ENCODE measurements around the gene PPFIBP1. TPM values are rescaled to one million over a fixed set of nuclear protein-coding genes. Genes with fewer than 3 reads are reported as not detected.
A peak's percentile ranks its signal among the peaks of the same experiment; 100 is the strongest.
"Not testable (repeated sequence)": the region's sequence is repeated elsewhere in the genome, so short reads cannot be mapped to it uniquely, and the experiment has no call there.

The PPFIBP1 gene
- total RNA-seq, 1 donor from 2014 or later = 53.8 TPM

- Mint-ChIP-seq H3K36me3 (ENCODE audit: low read depth) (peaks cover 21% of the 10 kb centered on the region), H3K27ac (peak overlapping the region; percentile 66), H3K4me1 (ENCODE audit: low read depth) (peaks cover 79% of the 10 kb centered on the region), H3K27me3 (ENCODE audit: insufficient read depth) (peaks cover 4% of the 10 kb centered on the region), H3K4me3 (peak overlapping the region; percentile 40), H3K9me3 (no peaks in the 10 kb centered on the region)
- intact Hi-C loops (cut with micrococcal nuclease) = loop anchor here (1.0 to 10.0 kb wide), 9 partner anchors 10 to 600 kb away; partner anchors contain the start of genes FGFR1OP2, INTS13 and PPFIBP1
- DNase-seq (ENCODE audit: low spot score) = no peak
Measured at GRCh38 chr12:27534765-27535161, 10.8 kb downstream of the PPFIBP1 start.

DNA sequence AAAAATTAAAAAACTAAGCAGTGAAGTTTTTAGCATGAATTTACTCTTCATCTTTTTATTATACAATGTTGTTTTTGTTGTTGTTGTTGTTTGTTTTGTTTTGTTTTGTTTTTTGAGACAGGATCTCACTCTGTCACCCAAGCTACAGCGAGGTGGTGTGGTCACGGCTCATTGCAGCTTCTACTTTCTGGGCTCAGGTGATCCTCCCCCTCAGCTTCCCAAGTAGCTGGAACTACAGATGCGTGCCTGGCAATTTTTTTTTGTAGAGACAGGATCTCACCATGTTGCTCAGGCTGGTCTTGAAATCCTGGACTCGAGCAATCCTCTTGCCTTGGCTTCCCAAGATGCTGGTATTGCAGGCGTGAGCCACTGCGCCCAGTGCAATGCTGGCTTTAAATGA lies 11.3 kb downstream of the PPFIBP1 start:
- H3K36me3 Mint-ChIP-seq (ENCODE audit: low read depth) = peaks cover 20% of the 10 kb centered on the region
- no peak overlapping the region for H3K27ac Mint-ChIP-seq
- H3K9me3 Mint-ChIP-seq = no peaks in the 10 kb centered on the region
- intact Hi-C loops (cut with micrococcal nuclease) = loop anchor here (2.0 to 10.0 kb wide), 2 partner anchors 13 to 601 kb away; partner anchors contain the start of genes FGFR1OP2 and INTS13
- DNase-seq (ENCODE audit: low spot score) = no peak
- peaks cover 4% of the 10 kb centered on the region for H3K27me3 Mint-ChIP-seq (ENCODE audit: insufficient read depth)
- H3K4me3 Mint-ChIP-seq = no peak overlapping the region
- peaks cover 74% of the 10 kb centered on the region for H3K4me1 Mint-ChIP-seq (ENCODE audit: low read depth)

- Mint-ChIP-seq H3K9me3 (no peaks in the 10 kb centered on the region), H3K36me3 (ENCODE audit: low read depth) (peaks cover 22% of the 10 kb centered on the region), H3K4me3 (no peak overlapping the region), H3K4me1 (ENCODE audit: low read depth) (peaks cover 59% of the 10 kb centered on the region), H3K27ac (no peak overlapping the region), H3K27me3 (ENCODE audit: insufficient read depth) (no peaks in the 10 kb centered on the region)
- no peak for DNase-seq (ENCODE audit: low spot score)
- intact Hi-C loops (cut with micrococcal nuclease) = loop anchor here (10.0 kb wide), 1 partner anchor 603 kb away; the partner anchor contains the start of genes FGFR1OP2 and INTS13
Measured at GRCh38 chr12:27537855-27538675, 14.1 kb downstream of the PPFIBP1 start.

GRCh38 chr12:27539191-27539631 lies 15.2 kb downstream of the PPFIBP1 start:
- intact Hi-C loops (cut with micrococcal nuclease) = loop anchor here (10.0 kb wide), 1 partner anchor 604 kb away; the partner anchor contains the start of genes FGFR1OP2 and INTS13
- peaks cover 49% of the 10 kb centered on the region for H3K4me1 Mint-ChIP-seq (ENCODE audit: low read depth)
- peaks cover 1% of the 10 kb centered on the region for H3K27me3 Mint-ChIP-seq (ENCODE audit: insufficient read depth)
- no peak for DNase-seq (ENCODE audit: low spot score)
- H3K36me3 Mint-ChIP-seq (ENCODE audit: low read depth) = peaks cover 24% of the 10 kb centered on the region
- H3K27ac Mint-ChIP-seq = no peak overlapping the region
- no peaks in the 10 kb centered on the region for H3K9me3 Mint-ChIP-seq
- H3K4me3 Mint-ChIP-seq = no peak overlapping the region

DNA sequence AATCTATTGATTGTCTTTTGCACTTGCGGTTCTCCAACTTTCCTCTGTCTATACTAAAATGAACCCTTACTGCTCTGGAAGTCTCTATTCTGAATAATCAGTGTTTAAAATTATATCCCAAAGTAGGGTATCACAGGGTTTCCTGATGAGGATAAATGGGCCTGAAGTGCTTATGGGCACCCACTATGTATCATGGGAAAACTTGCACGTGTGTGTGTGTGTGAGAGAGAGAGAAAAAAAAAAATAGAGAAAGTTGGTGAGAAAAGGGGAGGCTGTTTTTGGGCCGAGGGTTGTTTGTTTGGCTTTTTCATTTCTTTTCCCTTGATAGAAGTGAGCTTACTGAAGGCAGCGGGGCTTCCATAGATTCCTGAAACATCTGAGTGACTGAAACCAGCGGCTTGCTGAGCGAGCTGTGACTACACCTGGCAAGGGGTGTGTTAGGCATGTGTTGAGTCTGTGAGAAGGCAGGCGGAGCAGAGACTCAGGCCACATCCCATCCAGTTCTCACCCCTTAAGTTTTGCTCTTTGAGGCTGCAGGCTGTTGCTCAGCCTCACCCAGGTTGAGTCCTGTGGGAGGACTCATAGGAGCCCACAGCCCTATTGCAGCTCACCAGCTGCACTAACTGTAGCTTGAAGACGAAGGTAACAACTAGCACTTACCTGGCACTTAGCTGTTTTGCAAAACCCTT lies 17.2 kb downstream of the PPFIBP1 start:
- intact Hi-C loops (cut with micrococcal nuclease) = no loop called here
- H3K4me1 Mint-ChIP-seq (ENCODE audit: low read depth) = peaks cover 31% of the 10 kb centered on the region
- H3K9me3 Mint-ChIP-seq = no peaks in the 10 kb centered on the region
- no peak overlapping the region for H3K27ac Mint-ChIP-seq
- peaks cover 25% of the 10 kb centered on the region for H3K36me3 Mint-ChIP-seq (ENCODE audit: low read depth)
- no peak for DNase-seq (ENCODE audit: low spot score)
- peaks cover 2% of the 10 kb centered on the region for H3K27me3 Mint-ChIP-seq (ENCODE audit: insufficient read depth)
- H3K4me3 Mint-ChIP-seq = no peak overlapping the region

DNA sequence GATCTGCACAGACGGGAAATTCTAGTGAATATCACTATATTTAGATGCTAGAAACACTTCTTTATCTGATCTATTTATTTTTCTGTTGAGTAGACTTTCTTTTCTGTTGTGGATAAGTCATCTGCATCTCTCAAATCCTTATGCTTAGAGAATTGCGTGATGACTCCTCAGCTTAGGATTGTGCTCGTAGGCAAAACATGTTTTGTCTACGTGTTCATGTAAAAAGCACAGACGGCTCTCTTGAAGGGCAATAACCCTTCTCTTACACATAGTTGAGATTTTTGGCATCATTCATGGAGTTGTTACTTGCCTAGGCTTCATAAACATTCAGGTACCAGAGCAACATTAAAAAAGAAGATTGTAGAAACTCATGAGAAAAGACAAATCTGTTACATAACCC lies 18.6 kb downstream of the PPFIBP1 start:
- DNase-seq (ENCODE audit: low spot score) = no peak
- Mint-ChIP-seq H3K4me1 (ENCODE audit: low read depth) (peaks cover 22% of the 10 kb centered on the region), H3K36me3 (ENCODE audit: low read depth) (peaks cover 23% of the 10 kb centered on the region), H3K4me3 (no peak overlapping the region), H3K27me3 (ENCODE audit: insufficient read depth) (peaks cover 2% of the 10 kb centered on the region), H3K9me3 (no peaks in the 10 kb centered on the region), H3K27ac (no peak overlapping the region)
- intact Hi-C loops (cut with micrococcal nuclease) = no loop called here

DNA sequence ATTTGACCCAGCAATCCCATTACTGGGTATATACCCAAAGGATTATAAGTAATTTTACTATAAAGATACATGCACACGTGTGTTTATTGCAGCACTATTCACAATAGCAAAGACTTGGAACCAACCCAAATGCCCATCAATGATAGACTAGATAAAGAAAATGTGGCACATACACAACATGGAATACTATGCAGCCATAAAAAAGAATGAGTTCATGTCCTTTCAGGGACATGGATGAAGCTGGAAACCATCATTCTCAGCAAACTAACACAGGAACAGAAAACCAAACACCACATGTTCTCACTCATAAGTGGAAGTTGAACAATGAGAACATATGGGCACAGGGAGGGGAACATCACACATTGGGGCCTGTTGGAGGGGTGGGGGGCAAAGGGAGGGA lies 20.9 kb downstream of the PPFIBP1 start:
- Mint-ChIP-seq H3K4me1 (ENCODE audit: low read depth) (peaks cover 22% of the 10 kb centered on the region), H3K36me3 (ENCODE audit: low read depth) (peaks cover 16% of the 10 kb centered on the region)
- intact Hi-C loops (cut with micrococcal nuclease); H3K4me3 Mint-ChIP-seq; H3K27me3 Mint-ChIP-seq (ENCODE audit: insufficient read depth); DNase-seq (ENCODE audit: low spot score); H3K9me3 Mint-ChIP-seq; H3K27ac Mint-ChIP-seq: not testable (repeated sequence)

DNA sequence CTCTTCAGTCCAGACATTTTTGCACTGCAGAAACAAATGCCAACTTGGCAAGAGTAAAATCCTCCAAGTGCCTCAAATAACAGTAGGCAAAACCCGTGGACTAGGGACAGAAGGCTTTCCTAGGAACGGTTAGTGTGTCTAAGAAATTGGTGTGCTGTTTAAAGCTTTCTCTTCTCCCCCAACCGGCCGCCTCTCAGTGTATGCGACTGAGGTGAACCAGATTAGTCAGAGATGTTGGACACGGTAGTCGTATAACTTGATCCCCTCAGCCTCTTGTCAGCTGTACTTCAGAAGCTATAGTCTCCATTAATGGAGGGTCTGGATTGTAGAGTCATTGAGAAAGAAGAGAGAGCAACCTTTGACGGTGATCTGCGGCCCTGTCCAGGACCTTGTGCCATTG lies 21.7 kb downstream of the PPFIBP1 start:
- no peak overlapping the region for H3K4me3 Mint-ChIP-seq
- intact Hi-C loops (cut with micrococcal nuclease) = no loop called here
- no peaks in the 10 kb centered on the region for H3K9me3 Mint-ChIP-seq
- H3K36me3 Mint-ChIP-seq (ENCODE audit: low read depth) = peaks cover 15% of the 10 kb centered on the region
- H3K4me1 Mint-ChIP-seq (ENCODE audit: low read depth) = peaks cover 28% of the 10 kb centered on the region
- H3K27me3 Mint-ChIP-seq (ENCODE audit: insufficient read depth) = peaks cover 2% of the 10 kb centered on the region
- no peak overlapping the region for H3K27ac Mint-ChIP-seq
- DNase-seq (ENCODE audit: low spot score) = no peak

DNA sequence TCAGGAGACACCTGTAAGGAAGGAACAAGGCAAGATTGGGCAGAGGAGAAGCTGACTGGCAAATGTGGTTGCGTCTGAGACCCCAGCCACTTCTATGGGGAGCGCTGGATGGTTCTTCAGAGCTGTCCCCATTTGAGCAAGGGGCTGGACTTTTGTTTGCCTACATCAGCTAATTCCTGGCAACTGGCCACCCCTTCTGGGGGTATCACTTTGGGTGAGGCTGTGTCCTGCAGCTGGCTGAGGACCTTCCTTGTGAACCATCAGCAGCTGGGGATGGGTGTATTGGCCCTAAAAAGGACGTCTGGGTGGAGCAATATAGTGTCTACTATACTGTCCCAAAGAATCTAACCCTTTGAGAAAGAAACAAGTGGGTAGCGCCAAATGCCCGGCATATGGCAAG lies 23.6 kb downstream of the PPFIBP1 start:
- Mint-ChIP-seq H3K36me3 (ENCODE audit: low read depth) (peaks cover 13% of the 10 kb centered on the region), H3K4me1 (ENCODE audit: low read depth) (peaks cover 27% of the 10 kb centered on the region), H3K27ac (no peak overlapping the region), H3K9me3 (no peaks in the 10 kb centered on the region), H3K4me3 (no peak overlapping the region), H3K27me3 (ENCODE audit: insufficient read depth) (peaks cover 2% of the 10 kb centered on the region)
- intact Hi-C loops (cut with micrococcal nuclease) = no loop called here
- DNase-seq (ENCODE audit: low spot score) = no peak

GRCh38 chr12:27548301-27549199 lies 24.5 kb downstream of the PPFIBP1 start:
- peaks cover 37% of the 10 kb centered on the region for H3K4me1 Mint-ChIP-seq (ENCODE audit: low read depth)
- intact Hi-C loops (cut with micrococcal nuclease) = loop anchor here (2.0 kb wide), 1 partner anchor 14 kb away; no protein-coding TSS in a partner anchor
- no peak overlapping the region for H3K4me3 Mint-ChIP-seq
- H3K36me3 Mint-ChIP-seq (ENCODE audit: low read depth) = peaks cover 9% of the 10 kb centered on the region
- H3K9me3 Mint-ChIP-seq = no peaks in the 10 kb centered on the region
- H3K27ac Mint-ChIP-seq = peak overlapping the region; percentile 47
- no peak for DNase-seq (ENCODE audit: low spot score)
- H3K27me3 Mint-ChIP-seq (ENCODE audit: insufficient read depth) = peaks cover 2% of the 10 kb centered on the region

DNA sequence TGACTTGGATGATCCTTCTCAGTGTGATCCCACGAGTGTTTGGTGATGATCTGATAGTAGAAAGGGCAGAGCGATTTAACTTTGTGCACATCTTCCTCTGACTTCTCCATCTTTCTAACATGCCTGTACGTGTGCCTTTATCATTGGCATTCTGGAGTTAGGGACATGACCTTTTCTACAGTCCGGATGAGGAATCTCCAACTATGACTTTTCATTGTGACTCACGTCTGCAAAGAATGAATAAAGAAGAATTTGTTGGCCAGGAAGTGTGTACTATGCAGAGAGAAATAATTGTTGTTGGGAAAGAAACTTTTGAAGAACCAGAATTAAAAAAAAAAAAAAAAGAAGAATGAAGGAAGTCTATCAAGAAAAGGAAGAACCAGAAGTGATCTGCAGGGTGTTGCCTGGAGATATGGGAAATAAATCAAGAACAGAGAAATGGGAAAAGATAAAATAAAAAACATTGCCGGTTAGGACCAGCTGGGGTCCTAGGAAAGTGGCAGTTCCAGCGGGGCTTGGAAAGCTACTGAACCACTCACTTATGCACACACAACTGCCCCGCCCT lies 25.3 kb downstream of the PPFIBP1 start:
- DNase-seq (ENCODE audit: low spot score) = no peak
- Mint-ChIP-seq H3K9me3 (no peaks in the 10 kb centered on the region), H3K27me3 (ENCODE audit: insufficient read depth) (peaks cover under 1% of the 10 kb centered on the region), H3K4me1 (ENCODE audit: low read depth) (peaks cover 41% of the 10 kb centered on the region), H3K36me3 (ENCODE audit: low read depth) (peaks cover 7% of the 10 kb centered on the region), H3K27ac (no peak overlapping the region), H3K4me3 (no peak overlapping the region)
- intact Hi-C loops (cut with micrococcal nuclease) = loop anchor here (2.0 kb wide), 1 partner anchor 15 kb away; no protein-coding TSS in a partner anchor

All from activated T-helper 1 cell treated with anti-CD3 and anti-CD28 coated beads, Interleukin-12 subunit alpha, Interleukin-12 subunit beta, Interleukin-2, Interleukin-4 antibody, amounts not matched to agents 30 ng/mL and 10 ng/mL and 1 ng/mL, durations not matched to agents 14 hours and 24 hours and 36 hours (primary cell).